ENCODE data around the gene CADPS2. TPM values are rescaled to one million over a fixed set of nuclear protein-coding genes. Genes with fewer than 3 reads are reported as not detected.

Gene CADPS2
- polyA plus RNA-seq, 3 donors: not detected

DNA sequence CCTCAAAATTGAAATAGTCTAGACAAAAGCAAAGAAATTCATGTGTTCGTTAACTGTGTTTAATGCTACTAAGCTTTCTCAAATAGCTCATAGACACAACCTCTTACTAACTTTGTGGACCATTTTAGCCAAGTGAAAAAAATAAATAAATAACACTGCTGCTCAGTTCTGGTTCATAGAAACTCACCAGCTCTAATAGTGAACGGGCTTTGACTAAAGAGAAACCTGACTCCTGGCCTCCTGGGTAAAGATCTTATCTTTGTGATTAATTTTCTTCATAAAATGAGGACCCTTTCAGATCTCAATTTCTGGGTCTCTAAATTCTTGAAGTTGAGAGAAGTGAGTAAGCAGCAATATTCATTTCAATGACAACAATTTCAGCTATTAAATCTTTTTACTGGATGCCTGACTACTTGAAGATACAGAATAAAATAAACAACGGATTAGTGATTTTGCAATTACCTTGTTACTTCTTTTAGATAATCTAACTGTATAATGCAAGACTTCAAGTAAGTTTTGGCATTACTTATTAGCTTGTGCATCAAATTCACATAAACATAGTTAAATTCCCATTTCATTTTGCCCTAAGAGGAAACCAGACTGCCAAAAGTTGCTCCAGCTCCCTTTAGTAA lies 3.1 kb downstream of the CADPS2 start:
- TF ChIP-seq, protein P1, sequence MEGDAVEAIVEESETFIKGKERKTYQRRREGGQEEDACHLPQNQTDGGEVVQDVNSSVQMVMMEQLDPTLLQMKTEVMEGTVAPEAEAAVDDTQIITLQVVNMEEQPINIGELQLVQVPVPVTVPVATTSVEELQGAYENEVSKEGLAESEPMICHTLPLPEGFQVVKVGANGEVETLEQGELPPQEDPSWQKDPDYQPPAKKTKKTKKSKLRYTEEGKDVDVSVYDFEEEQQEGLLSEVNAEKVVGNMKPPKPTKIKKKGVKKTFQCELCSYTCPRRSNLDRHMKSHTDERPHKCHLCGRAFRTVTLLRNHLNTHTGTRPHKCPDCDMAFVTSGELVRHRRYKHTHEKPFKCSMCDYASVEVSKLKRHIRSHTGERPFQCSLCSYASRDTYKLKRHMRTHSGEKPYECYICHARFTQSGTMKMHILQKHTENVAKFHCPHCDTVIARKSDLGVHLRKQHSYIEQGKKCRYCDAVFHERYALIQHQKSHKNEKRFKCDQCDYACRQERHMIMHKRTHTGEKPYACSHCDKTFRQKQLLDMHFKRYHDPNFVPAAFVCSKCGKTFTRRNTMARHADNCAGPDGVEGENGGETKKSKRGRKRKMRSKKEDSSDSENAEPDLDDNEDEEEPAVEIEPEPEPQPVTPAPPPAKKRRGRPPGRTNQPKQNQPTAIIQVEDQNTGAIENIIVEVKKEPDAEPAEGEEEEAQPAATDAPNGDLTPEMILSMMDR (IDR thresholded peaks at IDR 0.05): no peak

GRCh38 chr7:122881324-122881723 lies 4.9 kb downstream of the CADPS2 start:
- H3K4me1 Mint-ChIP-seq: peaks cover 3% of the 10 kb centered on the region
- peaks cover 0 to 11% (median 4%) of the 10 kb centered on the region in 7 donors for H3K9me3 Mint-ChIP-seq
- no peak overlapping the region for H3K27ac Mint-ChIP-seq
- 100% methylated on average over 1 of the region's 1 CpG for WGBS (ENCODE audit: insufficient coverage)
- no peak overlapping the region for H3K4me2 ChIP-seq (replicated peaks; ENCODE audit: extremely low read depth, low read length, poor library complexity, severe bottlenecking)
- H3K79me2 ChIP-seq (ENCODE audit: insufficient read depth, low read length): no peaks in the 10 kb centered on the region
- no peak overlapping the region for H3K9ac ChIP-seq (ENCODE audit: insufficient read depth, low read length, poor library complexity, severe bottlenecking)
- no peaks in the 10 kb centered on the region for H3K36me3 ChIP-seq (replicated peaks in 1 of 2; ENCODE audit: control insufficient read depth in 1 of 2, insufficient read depth in 2 of 2, low read length in 2 of 2)
- peaks cover 27 to 37% of the 10 kb centered on the region in 2 donors for H3K27me3 ChIP-seq (ENCODE audit: control insufficient read depth in 2 of 2, insufficient read depth in 2 of 2, low read length in 2 of 2)
- peaks cover 27 to 42% (median 35%) of the 10 kb centered on the region in 3 donors for H3K27me3 Mint-ChIP-seq (ENCODE audit: low read depth in 3 of 3)
- H3K4me3 Mint-ChIP-seq: no peak overlapping the region
- H3K9me3 ChIP-seq (replicated peaks in 1 of 2; ENCODE audit: control insufficient read depth in 1 of 2, insufficient read depth in 1 of 2, low read length in 2 of 2): peaks cover 5 to 12% of the 10 kb centered on the region in 2 donors
- no peaks in the 10 kb centered on the region for H3K4me1 ChIP-seq (ENCODE audit: control insufficient read depth in 1 of 2, insufficient read depth in 2 of 2, low read length in 2 of 2)
- H4K20me1 ChIP-seq (ENCODE audit: insufficient read depth, low read length): no peaks in the 10 kb centered on the region
- intact Hi-C loops (cut with micrococcal nuclease): no loop called here
- TF ChIP-seq, protein P1 (IDR thresholded peaks at IDR 0.05): no peak
- no peak for DNase-seq
- H3K27ac ChIP-seq (ENCODE audit: low read depth in 1 of 2, low read length in 2 of 2): no peak overlapping the region
- H3K4me3 ChIP-seq (replicated peaks in 1 of 3; ENCODE audit: low read depth in 2 of 3, low read length in 3 of 3): no peak overlapping the region
- H2AFZ ChIP-seq (ENCODE audit: insufficient read depth, low read depth, low read length, poor library complexity, severe bottlenecking): no peak overlapping the region
- no peaks in the 10 kb centered on the region for H3K36me3 Mint-ChIP-seq

More for the DNA sequence above, 3.1 kb downstream of the CADPS2 start:
- H3K27ac ChIP-seq (ENCODE audit: low read depth in 1 of 2, low read length in 2 of 2): no peak overlapping the region
- no peak overlapping the region for H3K4me3 ChIP-seq (replicated peaks in 1 of 3; ENCODE audit: low read depth in 2 of 3, low read length in 3 of 3)
- no peaks in the 10 kb centered on the region for H3K79me2 ChIP-seq (ENCODE audit: insufficient read depth, low read length)
- DNase-seq: no peak
- Mint-ChIP-seq H3K9me3 (peaks cover 0 to 10% (median 3%) of the 10 kb centered on the region in 7 donors), H3K4me3 (no peak overlapping the region), H3K27ac (no peak overlapping the region), H3K36me3 (no peaks in the 10 kb centered on the region), H3K4me1 (peaks cover 5% of the 10 kb centered on the region), H3K27me3 (ENCODE audit: low read depth in 3 of 3) (peaks cover 39 to 61% (median 48%) of the 10 kb centered on the region in 3 donors)
- H2AFZ ChIP-seq (ENCODE audit: insufficient read depth, low read depth, low read length, poor library complexity, severe bottlenecking): no peak overlapping the region
- no peaks in the 10 kb centered on the region for H4K20me1 ChIP-seq (ENCODE audit: insufficient read depth, low read length)
- intact Hi-C loops (cut with micrococcal nuclease): no loop called here
- H3K4me2 ChIP-seq (replicated peaks; ENCODE audit: extremely low read depth, low read length, poor library complexity, severe bottlenecking): no peak overlapping the region
- peaks cover 42 to 54% of the 10 kb centered on the region in 2 donors for H3K27me3 ChIP-seq (ENCODE audit: control insufficient read depth in 2 of 2, insufficient read depth in 2 of 2, low read length in 2 of 2)
- H3K9me3 ChIP-seq (replicated peaks in 1 of 2; ENCODE audit: control insufficient read depth in 1 of 2, insufficient read depth in 1 of 2, low read length in 2 of 2): peaks cover 0 to 25% of the 10 kb centered on the region in 2 donors
- H3K36me3 ChIP-seq (replicated peaks in 1 of 2; ENCODE audit: control insufficient read depth in 1 of 2, insufficient read depth in 2 of 2, low read length in 2 of 2): no peaks in the 10 kb centered on the region
- H3K4me1 ChIP-seq (ENCODE audit: control insufficient read depth in 1 of 2, insufficient read depth in 2 of 2, low read length in 2 of 2): no peaks in the 10 kb centered on the region
- no peak overlapping the region for H3K9ac ChIP-seq (ENCODE audit: insufficient read depth, low read length, poor library complexity, severe bottlenecking)
- WGBS (ENCODE audit: insufficient coverage): no CpG with 5 or more reads among the region's 3 CpGs

Data from CD14-positive monocyte (primary cell).